AG04450 (cell line): ENCODE measurements around the gene GPR15. TPM values are rescaled to one million over a fixed set of nuclear protein-coding genes. Genes with fewer than 3 reads are reported as not detected.

Source experiments
- CTCF ChIA-PET: fragments of 300-600, 350-600 bp; formaldehyde crosslinking; extraction: SDS; loops from one replicate; lab custom pipeline; 2022; ENCODE audit warnings: antibody characterized with exemption, inconsistent platforms; lab: Charles Lee
- POLR2A ChIA-PET: fragments of 350-600 bp; formaldehyde crosslinking; extraction: SDS; loops from one replicate; lab custom pipeline; 2021; ENCODE audit warnings: antibody characterized with exemption, inconsistent platforms; lab: Yijun Ruan, JAX
- DNase-seq: peaks from one replicate; pipeline ENCODE4 v3.0.0-alpha.2; 2011; ENCODE audit warnings: low read depth, low spot score
- H3K27ac ChIP-seq: one replicate; pipeline ENCODE4 v1.5.1; 2012; ENCODE audit warnings: low read depth, low read length, control low read depth
- H3K27me3 ChIP-seq: one replicate; pipeline ENCODE4 v1.6.0; 2012; ENCODE audit warnings: low read length; ENCODE audit not compliant: control insufficient read depth, insufficient read depth
- H3K4me3 ChIP-seq: 2 replicates; pipeline ENCODE4 v1.5.1; 2011; ENCODE audit warnings: mild to moderate bottlenecking, low read depth, low read length, control low read depth
- H3K9me3 ChIP-seq: 2 replicates; pipeline ENCODE4 v1.5.1; 2012; ENCODE audit warnings: low read length; ENCODE audit not compliant: control insufficient read depth, insufficient read depth
- polyA plus RNA-seq: library from polyadenylated mRNA; depleted of rRNA; stranded (reverse); fragments of >200 nt; gene quantifications from 2 replicates; pipeline ENCODE4 v1.2.3, GENCODE V29; 2011
- TF ChIP-seq, protein P1 (sequence below): IDR thresholded peaks from 2 replicates; pipeline ENCODE4 v1.5.1; 2011; ENCODE audit warnings: low read depth, low read length, control low read depth, inconsistent platforms

Gene GPR15
- polyA plus RNA-seq, 1 experiment = not detected

DNA sequence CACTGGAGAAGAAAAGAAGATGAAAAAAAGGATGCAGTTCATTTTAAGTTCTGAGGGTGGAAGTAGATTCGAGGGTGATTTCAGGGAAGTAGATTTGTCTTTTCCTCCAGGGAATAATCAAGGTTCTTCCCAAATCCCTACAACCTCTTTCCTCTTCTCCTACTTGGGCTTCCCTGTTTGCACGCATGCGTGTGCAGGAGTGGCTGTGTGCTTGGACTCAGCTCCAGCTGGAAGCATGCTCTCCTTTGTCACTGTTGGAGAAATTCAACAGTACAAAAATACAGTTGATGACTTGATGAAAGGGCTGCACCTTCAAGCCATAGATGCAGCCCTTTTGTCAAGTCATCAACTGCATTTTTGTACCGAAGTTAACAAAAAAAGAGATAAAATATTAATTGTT is 30.5 kb upstream of the GPR15 start:
- TF ChIP-seq, protein P1, sequence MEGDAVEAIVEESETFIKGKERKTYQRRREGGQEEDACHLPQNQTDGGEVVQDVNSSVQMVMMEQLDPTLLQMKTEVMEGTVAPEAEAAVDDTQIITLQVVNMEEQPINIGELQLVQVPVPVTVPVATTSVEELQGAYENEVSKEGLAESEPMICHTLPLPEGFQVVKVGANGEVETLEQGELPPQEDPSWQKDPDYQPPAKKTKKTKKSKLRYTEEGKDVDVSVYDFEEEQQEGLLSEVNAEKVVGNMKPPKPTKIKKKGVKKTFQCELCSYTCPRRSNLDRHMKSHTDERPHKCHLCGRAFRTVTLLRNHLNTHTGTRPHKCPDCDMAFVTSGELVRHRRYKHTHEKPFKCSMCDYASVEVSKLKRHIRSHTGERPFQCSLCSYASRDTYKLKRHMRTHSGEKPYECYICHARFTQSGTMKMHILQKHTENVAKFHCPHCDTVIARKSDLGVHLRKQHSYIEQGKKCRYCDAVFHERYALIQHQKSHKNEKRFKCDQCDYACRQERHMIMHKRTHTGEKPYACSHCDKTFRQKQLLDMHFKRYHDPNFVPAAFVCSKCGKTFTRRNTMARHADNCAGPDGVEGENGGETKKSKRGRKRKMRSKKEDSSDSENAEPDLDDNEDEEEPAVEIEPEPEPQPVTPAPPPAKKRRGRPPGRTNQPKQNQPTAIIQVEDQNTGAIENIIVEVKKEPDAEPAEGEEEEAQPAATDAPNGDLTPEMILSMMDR = no peak
- DNase-seq = no peak
- Histone ChIP-seq H3K9me3 (no peaks in the 10 kb centered on the region), H3K4me3 (no peak overlapping the region), H3K27ac (no peak overlapping the region), H3K27me3 (peaks cover 4% of the 10 kb centered on the region)
- ChIA-PET POLR2A (no interaction called here), CTCF (no interaction called here)

DNA sequence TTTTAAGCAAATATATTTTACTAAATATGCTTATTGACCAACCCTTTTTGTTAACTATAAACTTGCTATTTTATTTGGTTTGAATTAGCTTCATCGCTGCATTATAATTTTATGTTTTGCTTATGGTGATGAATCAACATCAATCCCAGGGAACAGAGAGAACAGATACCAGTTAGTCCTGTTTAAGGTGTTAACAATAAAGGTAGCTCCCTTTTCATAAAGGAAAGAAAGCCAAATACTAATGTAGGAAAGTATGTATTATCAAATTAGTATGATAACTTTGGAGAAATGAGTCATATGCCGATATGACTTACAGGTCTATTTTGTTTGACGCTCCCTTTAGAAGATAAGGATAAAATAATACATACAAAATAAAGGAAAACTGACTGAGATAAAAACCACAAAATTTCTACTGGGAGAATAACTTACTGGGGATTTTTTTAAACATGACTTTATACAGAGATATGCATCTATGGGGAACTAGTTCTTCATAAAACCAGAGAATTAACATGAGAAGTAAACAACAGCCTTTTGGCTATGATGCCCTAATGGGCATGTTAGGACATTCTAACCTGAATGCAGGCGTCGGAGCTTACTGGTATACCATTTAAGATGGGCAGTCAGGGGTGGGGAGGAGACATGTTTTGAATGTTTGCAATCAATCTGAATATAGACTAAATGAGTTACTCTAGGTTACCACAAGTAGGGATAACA is 29.8 kb upstream of the GPR15 start:
- H3K9me3 ChIP-seq = no peaks in the 10 kb centered on the region
- TF ChIP-seq, protein P1 = no peak
- DNase-seq = no peak
- H3K4me3 ChIP-seq = no peak overlapping the region
- ChIA-PET POLR2A (no interaction called here), CTCF (no interaction called here)
- peaks cover 4% of the 10 kb centered on the region for H3K27me3 ChIP-seq
- H3K27ac ChIP-seq = no peak overlapping the region

DNA sequence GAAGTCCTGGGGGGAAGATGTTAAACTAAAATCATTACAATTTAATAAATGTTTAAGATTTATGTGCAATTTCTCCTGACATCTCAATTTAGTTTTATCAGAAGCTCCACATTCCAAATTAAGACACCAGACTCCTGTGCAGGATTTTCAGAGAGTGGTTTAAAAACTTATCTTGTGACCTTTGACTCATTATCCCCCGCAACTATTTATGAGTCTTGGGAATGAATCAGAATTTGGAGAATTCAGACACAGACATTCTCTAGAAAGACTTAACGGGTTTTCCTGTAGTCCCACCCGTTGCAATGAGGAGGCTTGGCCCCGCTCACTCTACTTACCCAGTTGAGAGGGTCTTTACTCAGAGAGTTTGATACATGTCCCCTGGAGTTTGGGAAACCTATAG is 27.2 kb upstream of the GPR15 start:
- POLR2A ChIA-PET = no interaction called here
- H3K9me3 ChIP-seq = no peaks in the 10 kb centered on the region
- peaks cover 4% of the 10 kb centered on the region for H3K27me3 ChIP-seq
- no peak for DNase-seq
- CTCF ChIA-PET = no interaction called here
- H3K4me3 ChIP-seq = no peak overlapping the region
- H3K27ac ChIP-seq = no peak overlapping the region
- TF ChIP-seq, protein P1 = no peak

DNA sequence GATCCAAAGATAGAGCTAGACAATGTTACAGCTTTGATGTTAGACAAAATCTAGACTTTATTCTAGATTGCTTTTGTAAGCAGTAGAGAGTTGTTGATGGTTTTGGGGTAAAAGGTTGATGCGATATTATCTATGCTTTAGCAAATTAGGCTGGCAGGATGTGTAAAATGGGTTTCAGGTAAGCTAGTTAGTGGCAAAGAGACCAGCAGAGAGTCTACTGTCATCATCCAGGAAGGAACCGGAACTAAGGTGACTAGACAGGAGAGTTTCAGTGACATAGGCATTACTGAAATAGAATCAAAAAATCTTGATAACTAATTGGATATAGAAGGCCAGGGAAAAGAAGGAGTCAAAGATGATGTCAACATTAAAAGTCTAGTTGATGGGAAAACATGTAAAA is 23.2 kb upstream of the GPR15 start:
- TF ChIP-seq, protein P1 = no peak
- CTCF ChIA-PET = interaction anchor here (1.1 kb wide), 1 partner anchor 470 kb away, joined by 3 read pairs; no protein-coding TSS in a partner anchor
- POLR2A ChIA-PET = no interaction called here

DNA sequence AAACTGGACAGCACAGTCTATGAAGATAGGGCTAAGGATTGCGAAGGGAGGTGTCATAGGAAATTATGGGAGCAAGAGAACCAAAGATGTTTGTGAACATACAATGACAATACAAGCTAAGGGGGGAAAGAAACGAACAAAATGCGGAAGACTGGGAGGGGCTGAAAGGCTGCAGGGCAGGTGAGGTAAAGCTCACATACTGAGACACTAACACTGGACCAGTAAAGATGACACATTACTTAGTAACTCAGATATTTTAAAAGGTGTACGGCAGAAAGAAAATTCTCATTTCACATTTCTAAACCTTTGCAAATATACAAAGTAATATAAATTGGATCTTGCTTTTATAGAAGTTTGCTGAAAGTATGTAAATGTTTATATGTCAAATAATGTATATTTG is 19.2 kb upstream of the GPR15 start:
- DNase-seq = no peak
- no peak overlapping the region for H3K27ac ChIP-seq
- CTCF ChIA-PET = no interaction called here
- TF ChIP-seq, protein P1 = no peak
- no peak overlapping the region for H3K4me3 ChIP-seq
- no peaks in the 10 kb centered on the region for H3K27me3 ChIP-seq
- no peaks in the 10 kb centered on the region for H3K9me3 ChIP-seq
- POLR2A ChIA-PET = no interaction called here

More for the DNA sequence above, 23.2 kb upstream of the GPR15 start:
- Histone ChIP-seq H3K4me3 (no peak overlapping the region), H3K27me3 (no peaks in the 10 kb centered on the region), H3K27ac (no peak overlapping the region), H3K9me3 (no peaks in the 10 kb centered on the region)
- no peak for DNase-seq
